ENCODE data around the gene GGA3.

The GGA3 gene

GRCh38 chr17:75252039-75252816 is 9.2 kb downstream of the GGA3 start:
- Histone ChIP-seq H2AFZ (ENCODE audit: low read length) (no peak overlapping the region), H3K27me3 (replicated peaks; ENCODE audit: insufficient read depth, low read length) (no peaks in the 10 kb centered on the region), H3K9ac (ENCODE audit: low read length) (no peak overlapping the region), H3K4me1 (ENCODE audit: low read length) (peaks cover 16% of the 10 kb centered on the region), H3K36me3 (replicated peaks; ENCODE audit: insufficient read depth, low read length) (no peaks in the 10 kb centered on the region), H3K9me2 (replicated peaks; ENCODE audit: insufficient read depth, low read length) (no peaks in the 10 kb centered on the region), H3K9me3 (replicated peaks; ENCODE audit: insufficient read depth, low read length) (no peaks in the 10 kb centered on the region), H3K4me2 (ENCODE audit: low read depth, low read length) (no peak overlapping the region), H3F3A (ENCODE audit: insufficient read depth, low read length) (peaks cover 19% of the 10 kb centered on the region), H4K20me1 (ENCODE audit: insufficient read depth, low read length) (no peaks in the 10 kb centered on the region), H3K79me2 (ENCODE audit: low read length) (peaks cover 56% of the 10 kb centered on the region), H3K27ac (ENCODE audit: low read length) (no peak overlapping the region), H3K4me3 (ENCODE audit: low read length) (no peak overlapping the region)
- TF ChIP-seq, protein P1, sequence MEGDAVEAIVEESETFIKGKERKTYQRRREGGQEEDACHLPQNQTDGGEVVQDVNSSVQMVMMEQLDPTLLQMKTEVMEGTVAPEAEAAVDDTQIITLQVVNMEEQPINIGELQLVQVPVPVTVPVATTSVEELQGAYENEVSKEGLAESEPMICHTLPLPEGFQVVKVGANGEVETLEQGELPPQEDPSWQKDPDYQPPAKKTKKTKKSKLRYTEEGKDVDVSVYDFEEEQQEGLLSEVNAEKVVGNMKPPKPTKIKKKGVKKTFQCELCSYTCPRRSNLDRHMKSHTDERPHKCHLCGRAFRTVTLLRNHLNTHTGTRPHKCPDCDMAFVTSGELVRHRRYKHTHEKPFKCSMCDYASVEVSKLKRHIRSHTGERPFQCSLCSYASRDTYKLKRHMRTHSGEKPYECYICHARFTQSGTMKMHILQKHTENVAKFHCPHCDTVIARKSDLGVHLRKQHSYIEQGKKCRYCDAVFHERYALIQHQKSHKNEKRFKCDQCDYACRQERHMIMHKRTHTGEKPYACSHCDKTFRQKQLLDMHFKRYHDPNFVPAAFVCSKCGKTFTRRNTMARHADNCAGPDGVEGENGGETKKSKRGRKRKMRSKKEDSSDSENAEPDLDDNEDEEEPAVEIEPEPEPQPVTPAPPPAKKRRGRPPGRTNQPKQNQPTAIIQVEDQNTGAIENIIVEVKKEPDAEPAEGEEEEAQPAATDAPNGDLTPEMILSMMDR (IDR thresholded peaks at IDR 0.05; ENCODE audit: low read length) = no peak
- TF ChIP-seq EZH2phosphoT487 (IDR thresholded peaks at IDR 0.05; ENCODE audit: low read length) (no peak), EZH2 (optimal IDR thresholded peaks at IDR 0.05; ENCODE audit: low read depth, low read length) (no peak)
- no peak for DNase-seq

- H3K4me3 ChIP-seq (ENCODE audit: low read length) = peak overlapping the region; percentile 56
- H3K9me2 ChIP-seq (replicated peaks; ENCODE audit: insufficient read depth, low read length) = no peaks in the 10 kb centered on the region
- DNase-seq = peak; percentile 82
- peaks cover 7% of the 10 kb centered on the region; the same call in 1 of the 2 replicates for H3K36me3 ChIP-seq (replicated peaks; ENCODE audit: insufficient read depth, low read length)
- H4K20me1 ChIP-seq (ENCODE audit: insufficient read depth, low read length) = no peaks in the 10 kb centered on the region
- H3K9ac ChIP-seq (ENCODE audit: low read length) = peak overlapping the region; percentile 27; the same call in 1 of the 2 replicates
- H3K27ac ChIP-seq (ENCODE audit: low read length) = peak overlapping the region; percentile 88
- H3K4me1 ChIP-seq (ENCODE audit: low read length) = peaks cover 16% of the 10 kb centered on the region
- H3K27me3 ChIP-seq (replicated peaks; ENCODE audit: insufficient read depth, low read length) = no peaks in the 10 kb centered on the region
- H3F3A ChIP-seq (ENCODE audit: insufficient read depth, low read length) = peaks cover 19% of the 10 kb centered on the region
- peak overlapping the region; percentile 29; the same call in 1 of the 2 replicates for H2AFZ ChIP-seq (ENCODE audit: low read length)
- no peaks in the 10 kb centered on the region for H3K9me3 ChIP-seq (replicated peaks; ENCODE audit: insufficient read depth, low read length)
- H3K4me2 ChIP-seq (ENCODE audit: low read depth, low read length) = peak overlapping the region; percentile 84
- H3K79me2 ChIP-seq (ENCODE audit: low read length) = peaks cover 67% of the 10 kb centered on the region
- TF ChIP-seq, protein P1 (IDR thresholded peaks at IDR 0.05; ENCODE audit: low read length) = no peak
- no peak for TF ChIP-seq EZH2 (optimal IDR thresholded peaks at IDR 0.05; ENCODE audit: low read depth, low read length)
- no peak for TF ChIP-seq EZH2phosphoT487 (IDR thresholded peaks at IDR 0.05; ENCODE audit: low read length)
Measured at GRCh38 chr17:75250009-75250471, 11.4 kb downstream of the GGA3 start.

DNA sequence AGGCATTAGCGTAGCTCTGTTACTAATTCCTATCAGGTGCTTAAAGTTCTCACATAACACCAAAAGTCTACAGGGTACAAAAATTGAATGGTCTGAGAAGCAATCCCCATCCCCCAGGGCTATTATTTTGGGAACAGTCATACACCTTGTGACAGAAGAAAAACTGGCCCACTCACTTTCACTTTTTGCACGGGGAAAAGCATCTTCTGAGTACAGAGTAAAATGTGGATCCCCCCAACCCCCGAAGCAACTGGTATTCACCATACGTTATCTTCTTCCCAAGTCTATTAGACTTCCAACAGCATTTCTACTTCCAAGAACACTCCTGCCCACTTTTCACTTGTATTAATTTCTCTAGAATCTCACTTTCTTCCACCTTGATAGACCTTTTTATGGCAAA is 11.8 kb downstream of the GGA3 start:
- peaks cover 7% of the 10 kb centered on the region; the same call in 1 of the 2 replicates for H3K36me3 ChIP-seq (replicated peaks; ENCODE audit: insufficient read depth, low read length)
- H3K4me1 ChIP-seq (ENCODE audit: low read length) = peaks cover 16% of the 10 kb centered on the region
- H3K9me2 ChIP-seq (replicated peaks; ENCODE audit: insufficient read depth, low read length) = no peaks in the 10 kb centered on the region
- no peaks in the 10 kb centered on the region for H3K27me3 ChIP-seq (replicated peaks; ENCODE audit: insufficient read depth, low read length)
- H3K27ac ChIP-seq (ENCODE audit: low read length) = peak overlapping the region; percentile 88
- peak overlapping the region; percentile 56 for H3K4me3 ChIP-seq (ENCODE audit: low read length)
- TF ChIP-seq, protein P1 (IDR thresholded peaks at IDR 0.05; ENCODE audit: low read length) = no peak
- H3K9ac ChIP-seq (ENCODE audit: low read length) = peak overlapping the region; percentile 27; the same call in 1 of the 2 replicates
- DNase-seq = no peak
- peaks cover 19% of the 10 kb centered on the region for H3F3A ChIP-seq (ENCODE audit: insufficient read depth, low read length)
- H2AFZ ChIP-seq (ENCODE audit: low read length) = no peak overlapping the region
- no peaks in the 10 kb centered on the region for H3K9me3 ChIP-seq (replicated peaks; ENCODE audit: insufficient read depth, low read length)
- H3K4me2 ChIP-seq (ENCODE audit: low read depth, low read length) = peak overlapping the region; percentile 84
- peaks cover 63% of the 10 kb centered on the region for H3K79me2 ChIP-seq (ENCODE audit: low read length)
- H4K20me1 ChIP-seq (ENCODE audit: insufficient read depth, low read length) = no peaks in the 10 kb centered on the region

All from MM.1S (cell line).